Type B pancreatic cell (in vitro differentiated cells): ENCODE results near the gene HEPN1. TPM values are rescaled to one million over a fixed set of nuclear protein-coding genes. Genes with fewer than 3 reads are reported as not detected.

Experiments
- DNase-seq: peaks from one replicate; pipeline ENCODE4 v3.0.0; 2021; ENCODE audit warnings: mixed read lengths; ENCODE audit not compliant: unreplicated experiment; ENCODE audit errors: extremely low spot score
- H3K27ac Mint-ChIP-seq: 2 replicates; pipeline ENCODE4 v1.8.0; 2021; ENCODE audit warnings: mild to moderate bottlenecking, mixed read lengths
- H3K27me3 Mint-ChIP-seq: 2 replicates; pipeline ENCODE4 v1.8.0; 2021; ENCODE audit warnings: mixed read lengths
- H3K36me3 Mint-ChIP-seq: 2 replicates; pipeline ENCODE4 v1.8.0; 2021; ENCODE audit warnings: mixed read lengths
- H3K4me1 Mint-ChIP-seq: one replicate; pipeline ENCODE4 v1.8.0; 2021; ENCODE audit warnings: mixed read lengths; ENCODE audit not compliant: unreplicated experiment
- H3K4me3 Mint-ChIP-seq: 2 replicates; pipeline ENCODE4 v1.8.0; 2021; ENCODE audit warnings: mild to moderate bottlenecking, mixed read lengths
- H3K9me3 Mint-ChIP-seq: 2 replicates; pipeline ENCODE4 v1.8.0; 2021; ENCODE audit warnings: mixed read lengths
- total RNA-seq: library from RNA; stranded (reverse); gene quantifications from 2 replicates; pipeline ENCODE4 v1.2.1, GENCODE V29; 2021; ENCODE audit warnings: low replicate concordance
- TF ChIP-seq, protein P1 (sequence below): fragments of 200-600 bp; sonication (generic); conservative IDR thresholded peaks from 2 replicates; pipeline ENCODE4 v1.5.0; 2021; ENCODE audit warnings: antibody characterized with exemption, mild to moderate bottlenecking

Gene HEPN1
- total RNA-seq, 1 donor from 2014 or later, result not detected

- no peak overlapping the region for H3K4me3 Mint-ChIP-seq
- H3K36me3 Mint-ChIP-seq, result peaks cover 3% of the 10 kb centered on the region
- H3K4me1 Mint-ChIP-seq, result peaks cover 8% of the 10 kb centered on the region
Measured at GRCh38 chr11:124872741-124873140, 46.3 kb upstream of the HEPN1 start.

GRCh38 chr11:124873951-124874350, 45.1 kb upstream of the HEPN1 start:
- DNase-seq, result peak; percentile 60
- TF ChIP-seq, protein P1, sequence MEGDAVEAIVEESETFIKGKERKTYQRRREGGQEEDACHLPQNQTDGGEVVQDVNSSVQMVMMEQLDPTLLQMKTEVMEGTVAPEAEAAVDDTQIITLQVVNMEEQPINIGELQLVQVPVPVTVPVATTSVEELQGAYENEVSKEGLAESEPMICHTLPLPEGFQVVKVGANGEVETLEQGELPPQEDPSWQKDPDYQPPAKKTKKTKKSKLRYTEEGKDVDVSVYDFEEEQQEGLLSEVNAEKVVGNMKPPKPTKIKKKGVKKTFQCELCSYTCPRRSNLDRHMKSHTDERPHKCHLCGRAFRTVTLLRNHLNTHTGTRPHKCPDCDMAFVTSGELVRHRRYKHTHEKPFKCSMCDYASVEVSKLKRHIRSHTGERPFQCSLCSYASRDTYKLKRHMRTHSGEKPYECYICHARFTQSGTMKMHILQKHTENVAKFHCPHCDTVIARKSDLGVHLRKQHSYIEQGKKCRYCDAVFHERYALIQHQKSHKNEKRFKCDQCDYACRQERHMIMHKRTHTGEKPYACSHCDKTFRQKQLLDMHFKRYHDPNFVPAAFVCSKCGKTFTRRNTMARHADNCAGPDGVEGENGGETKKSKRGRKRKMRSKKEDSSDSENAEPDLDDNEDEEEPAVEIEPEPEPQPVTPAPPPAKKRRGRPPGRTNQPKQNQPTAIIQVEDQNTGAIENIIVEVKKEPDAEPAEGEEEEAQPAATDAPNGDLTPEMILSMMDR, result no peak
- Mint-ChIP-seq H3K9me3 (no peaks in the 10 kb centered on the region), H3K27ac (no peak overlapping the region), H3K4me1 (peaks cover 5% of the 10 kb centered on the region), H3K4me3 (peak overlapping the region; percentile 49), H3K27me3 (peaks cover 82% of the 10 kb centered on the region), H3K36me3 (peaks cover 3% of the 10 kb centered on the region)

More at GRCh38 chr11:124872741-124873140, 46.3 kb upstream of the HEPN1 start:
- no peaks in the 10 kb centered on the region for H3K9me3 Mint-ChIP-seq
- H3K27ac Mint-ChIP-seq, result no peak overlapping the region
- TF ChIP-seq, protein P1, result no peak
- peaks cover 89% of the 10 kb centered on the region for H3K27me3 Mint-ChIP-seq
- peak; percentile 62 for DNase-seq

GRCh38 chr11:124874571-124875255, 44.3 kb upstream of the HEPN1 start:
- peak overlapping the region; percentile 25 for H3K4me3 Mint-ChIP-seq
- peaks cover 75% of the 10 kb centered on the region for H3K27me3 Mint-ChIP-seq

GRCh38 chr11:124875401-124875800, 43.6 kb upstream of the HEPN1 start:
- H3K36me3 Mint-ChIP-seq, result no peaks in the 10 kb centered on the region
- H3K27ac Mint-ChIP-seq, result no peak overlapping the region
- TF ChIP-seq, protein P1, result no peak
- DNase-seq, result no peak
- peaks cover 68% of the 10 kb centered on the region for H3K27me3 Mint-ChIP-seq
- peaks cover 5% of the 10 kb centered on the region for H3K4me1 Mint-ChIP-seq
- peak overlapping the region; percentile 90 for H3K4me3 Mint-ChIP-seq
- H3K9me3 Mint-ChIP-seq, result no peaks in the 10 kb centered on the region

More at GRCh38 chr11:124874571-124875255, 44.3 kb upstream of the HEPN1 start:
- Mint-ChIP-seq H3K36me3 (peaks cover 2% of the 10 kb centered on the region), H3K9me3 (no peaks in the 10 kb centered on the region), H3K27ac (no peak overlapping the region), H3K4me1 (peaks cover 5% of the 10 kb centered on the region)
- TF ChIP-seq, protein P1, result no peak
- peak; percentile 52 for DNase-seq

DNA sequence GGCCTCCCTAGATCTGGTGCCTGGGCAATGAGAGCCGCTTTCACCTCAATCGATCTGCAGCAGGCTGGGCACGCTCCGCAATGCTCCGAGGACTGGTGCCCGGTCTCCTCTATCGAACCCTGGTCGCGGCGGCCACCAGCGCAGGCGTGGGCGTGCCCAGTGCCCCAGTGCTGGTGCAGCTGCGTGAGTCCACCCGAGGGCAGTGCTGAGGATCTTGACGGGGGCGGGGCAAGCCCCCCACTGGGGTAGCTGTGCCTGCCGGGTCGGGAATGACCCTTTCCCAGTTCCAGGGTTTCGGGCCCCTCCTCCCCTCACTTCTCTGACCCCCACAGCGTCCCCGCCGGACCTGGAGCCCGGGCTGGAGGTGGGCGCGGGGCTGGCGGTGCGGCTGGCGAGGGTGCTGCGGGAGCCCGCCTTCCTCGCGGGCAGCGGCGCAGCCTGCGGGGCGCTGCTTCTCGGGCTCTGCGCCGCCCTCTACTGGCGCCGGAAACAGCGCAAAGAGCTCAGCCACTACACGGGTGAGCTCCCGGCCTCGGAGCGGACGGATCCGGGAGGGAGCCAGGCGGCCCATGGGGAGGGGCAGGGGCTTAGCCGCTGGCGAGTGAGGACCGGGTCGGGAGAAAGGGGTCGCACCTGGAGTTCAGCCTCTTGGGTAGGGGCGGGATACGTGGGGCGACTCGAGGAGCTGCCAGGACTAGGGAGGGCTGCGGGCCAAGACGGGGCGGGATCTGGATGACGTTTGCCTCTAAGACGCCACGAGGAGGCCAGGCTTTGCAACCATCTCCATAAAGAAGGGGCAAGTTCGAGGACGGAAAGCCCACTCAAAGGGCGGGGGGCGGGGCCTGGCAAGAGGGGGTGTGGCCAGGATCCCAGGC, 42.9 kb upstream of the HEPN1 start:
- Mint-ChIP-seq H3K27ac (peak overlapping the region; percentile 81), H3K4me3 (peak overlapping the region; percentile 90), H3K36me3 (no peaks in the 10 kb centered on the region), H3K27me3 (peaks cover 60% of the 10 kb centered on the region), H3K4me1 (peaks cover 5% of the 10 kb centered on the region), H3K9me3 (no peaks in the 10 kb centered on the region)
- TF ChIP-seq, protein P1, result peak; percentile 79
- DNase-seq, result peak; percentile 91
